ENCODE data around the gene COL4A1. TPM values are rescaled to one million over a fixed set of nuclear protein-coding genes. Genes with fewer than 3 reads are reported as not detected.

Gene COL4A1
- polyA plus RNA-seq, 4 donors = 3.1 to 85.7 (median 32.2) TPM

DNA sequence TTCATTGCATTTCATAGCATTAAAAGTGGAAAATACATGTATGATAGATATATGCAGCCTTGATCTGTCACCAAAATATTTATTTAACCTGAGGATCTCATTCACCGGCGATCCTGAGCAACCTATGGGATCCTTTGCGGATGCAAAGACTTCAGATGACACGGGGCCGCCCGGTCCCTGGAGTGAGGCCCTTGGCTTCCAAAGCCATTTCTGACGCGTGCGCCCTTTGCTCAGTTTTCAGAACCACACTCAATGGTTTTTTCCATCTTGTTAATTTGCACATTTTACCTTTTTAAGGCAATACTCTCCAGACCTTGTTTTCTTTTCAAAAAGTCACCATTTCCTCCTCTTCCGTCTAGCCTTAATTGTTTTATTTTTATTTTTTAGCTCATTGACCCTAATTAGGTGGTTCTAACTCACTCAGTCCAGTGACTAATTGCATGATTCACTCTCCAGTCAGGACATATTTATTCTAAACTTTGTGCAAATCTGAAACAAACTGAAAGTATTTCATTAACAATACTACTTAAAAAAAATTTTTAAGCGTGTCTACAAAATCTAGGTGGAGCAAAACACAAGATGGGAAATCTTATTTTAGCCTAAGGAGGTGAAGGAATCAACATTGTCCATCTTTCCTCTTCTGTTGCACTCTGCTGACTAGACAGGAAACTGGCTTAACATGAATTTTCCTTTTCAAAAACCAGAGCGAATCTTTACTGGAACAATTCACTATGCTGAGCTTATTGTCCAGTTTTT, 47.9 kb downstream of the COL4A1 start:
- Histone ChIP-seq H3K27ac (ENCODE audit: low read depth in 1 of 3, low read length in 2 of 3) (peak overlapping the region in 1 of 3 donors; percentile 39), H3K4me3 (ENCODE audit: low read depth in 1 of 3, low read length in 3 of 3) (no peak overlapping the region), H3K36me3 (ENCODE audit: control insufficient read depth in 3 of 3, insufficient read depth in 2 of 3, low read depth in 1 of 3, low read length in 3 of 3) (no peaks in the 10 kb centered on the region), H3K27me3 (ENCODE audit: control insufficient read depth in 3 of 3, insufficient read depth in 3 of 3, low read length in 3 of 3) (no peaks in the 10 kb centered on the region), H3K4me1 (ENCODE audit: control insufficient read depth in 3 of 3, insufficient read depth in 2 of 3, low read depth in 1 of 3, low read length in 2 of 3) (peaks cover 3 to 25% (median 7%) of the 10 kb centered on the region in 3 donors), H3K9me3 (ENCODE audit: control insufficient read depth in 2 of 2, insufficient read depth in 1 of 2, low read depth in 1 of 2, low read length in 1 of 2) (no peaks in the 10 kb centered on the region)
- DNase-seq (no peak), FAIRE-seq (no peak)
- WGBS, 3 donors = 73 to 90% (median 87%) methylated on average over 12 of the region's 12 CpGs

DNA sequence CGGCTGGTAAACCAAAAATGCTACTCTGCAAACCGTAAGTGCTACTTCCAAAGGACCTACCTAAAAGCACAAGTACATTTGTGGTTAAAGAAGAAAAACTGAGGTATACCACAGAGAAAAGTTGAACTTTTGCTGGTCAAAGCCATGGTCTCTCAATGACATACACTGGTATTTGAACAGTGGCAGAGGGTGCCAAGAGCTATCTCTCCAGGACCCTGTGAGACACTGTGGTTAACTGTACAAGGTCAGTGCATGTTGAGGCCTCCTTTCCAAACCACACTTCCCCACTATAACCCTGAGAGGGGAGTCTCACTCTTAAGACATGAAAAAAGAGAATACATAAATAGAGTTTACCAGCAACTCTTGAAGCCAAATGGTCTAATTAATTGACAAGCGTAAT, 49.5 kb downstream of the COL4A1 start:
- no peaks in the 10 kb centered on the region for H3K36me3 ChIP-seq (ENCODE audit: control insufficient read depth in 3 of 3, insufficient read depth in 2 of 3, low read depth in 1 of 3, low read length in 3 of 3)
- H3K9me3 ChIP-seq (ENCODE audit: control insufficient read depth in 2 of 2, insufficient read depth in 1 of 2, low read depth in 1 of 2, low read length in 1 of 2) = no peaks in the 10 kb centered on the region
- no peak overlapping the region for H3K4me3 ChIP-seq (ENCODE audit: low read depth in 1 of 3, low read length in 3 of 3)
- FAIRE-seq (no peak), DNase-seq (no peak)
- 77 to 93% (median 78%) methylated on average over 3 of the region's 3 CpGs for WGBS, 3 donors
- no peaks in the 10 kb centered on the region for H3K27me3 ChIP-seq (ENCODE audit: control insufficient read depth in 3 of 3, insufficient read depth in 3 of 3, low read length in 3 of 3)
- peaks cover 0 to 9% (median 0%) of the 10 kb centered on the region in 3 donors for H3K4me1 ChIP-seq (ENCODE audit: control insufficient read depth in 3 of 3, insufficient read depth in 2 of 3, low read depth in 1 of 3, low read length in 2 of 3)
- no peak overlapping the region for H3K27ac ChIP-seq (ENCODE audit: low read depth in 1 of 3, low read length in 2 of 3)

DNA sequence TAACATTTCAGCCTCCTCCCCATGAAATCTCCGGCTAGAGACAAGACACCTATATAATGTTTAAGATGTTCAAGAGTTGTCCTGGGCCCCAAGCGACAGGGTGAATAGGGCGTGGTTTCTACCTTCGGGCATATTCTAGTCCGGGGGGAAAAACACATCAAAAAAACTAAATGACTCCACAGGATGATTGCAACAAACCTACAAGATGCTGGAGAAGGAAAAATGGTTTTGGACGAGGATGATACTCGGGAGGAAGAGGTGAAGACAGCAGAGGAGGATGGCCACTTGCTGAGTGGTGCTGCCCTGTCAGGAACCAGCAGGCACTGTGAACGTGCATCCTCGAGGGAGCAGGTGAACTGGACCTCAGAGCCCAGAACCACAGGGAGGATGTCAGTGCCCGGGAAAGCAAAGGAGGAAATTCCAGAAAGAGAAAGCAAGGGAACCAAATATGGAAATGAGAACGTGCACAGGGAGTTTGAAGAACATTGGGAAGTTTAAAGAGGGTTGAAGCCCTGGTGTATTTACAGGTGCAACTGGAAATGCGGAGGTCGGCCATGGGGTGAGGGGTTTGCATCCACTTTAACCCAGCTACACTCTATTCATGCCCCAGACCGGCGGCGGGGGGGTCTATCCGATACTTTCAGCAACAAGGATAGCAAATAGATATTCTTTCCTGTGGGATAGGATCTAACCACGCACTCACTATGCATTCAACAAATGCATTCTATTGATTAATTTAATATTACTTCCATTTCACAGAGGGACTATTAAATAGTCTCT, 50.6 kb downstream of the COL4A1 start:
- Histone ChIP-seq H3K36me3 (ENCODE audit: control insufficient read depth in 3 of 3, insufficient read depth in 2 of 3, low read depth in 1 of 3, low read length in 3 of 3) (no peaks in the 10 kb centered on the region), H3K4me1 (ENCODE audit: control insufficient read depth in 3 of 3, insufficient read depth in 2 of 3, low read depth in 1 of 3, low read length in 2 of 3) (no peaks in the 10 kb centered on the region), H3K27ac (ENCODE audit: low read depth in 1 of 3, low read length in 2 of 3) (peak overlapping the region in 1 of 3 donors; percentile 71), H3K27me3 (ENCODE audit: control insufficient read depth in 3 of 3, insufficient read depth in 3 of 3, low read length in 3 of 3) (no peaks in the 10 kb centered on the region), H3K4me3 (ENCODE audit: low read depth in 1 of 3, low read length in 3 of 3) (no peak overlapping the region), H3K9me3 (ENCODE audit: control insufficient read depth in 2 of 2, insufficient read depth in 1 of 2, low read depth in 1 of 2, low read length in 1 of 2) (no peaks in the 10 kb centered on the region)
- FAIRE-seq = no peak
- no peak for DNase-seq
- WGBS, 3 donors = 66 to 74% (median 68%) methylated on average over 18 of the region's 18 CpGs

DNA sequence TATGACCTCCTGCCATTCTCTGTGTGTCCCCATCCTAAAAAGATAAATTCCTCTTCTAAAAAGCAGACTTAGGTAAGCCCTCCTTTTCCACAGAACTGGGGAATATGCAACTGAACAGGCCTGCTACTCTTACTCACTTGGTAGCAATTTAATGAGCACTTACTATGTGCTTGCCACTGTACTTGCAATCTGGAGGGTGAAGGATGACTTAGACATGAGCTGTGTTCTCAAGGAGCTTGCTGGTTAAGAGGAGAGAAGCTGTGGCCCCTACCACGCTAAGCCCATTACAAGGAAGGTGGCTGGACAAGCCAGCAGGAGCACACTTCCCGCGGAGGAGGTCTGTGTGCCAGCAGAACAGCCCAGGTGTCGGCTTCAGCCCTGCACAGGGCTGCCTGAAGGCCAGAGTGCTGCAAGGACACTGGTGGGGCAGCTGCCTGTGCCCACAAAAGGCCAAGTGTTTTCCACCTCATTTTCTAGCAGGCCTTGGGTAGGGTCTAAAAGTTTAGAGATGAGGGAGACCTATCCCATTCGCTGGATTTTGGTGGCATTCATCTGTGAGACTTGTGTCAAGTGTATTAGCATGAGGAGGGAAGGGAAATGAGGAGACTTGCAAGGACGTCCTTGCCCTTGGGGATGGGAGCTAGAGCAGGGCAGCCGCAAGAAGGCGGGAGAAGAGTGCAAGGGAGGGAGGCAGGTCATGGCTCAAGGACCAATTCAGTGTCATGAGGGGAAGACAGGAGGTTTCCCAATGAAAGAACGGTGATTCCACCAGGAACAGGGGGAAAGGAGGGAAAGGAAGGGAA, 52.0 kb downstream of the COL4A1 start:
- DNase-seq (no peak), FAIRE-seq (no peak)
- H3K4me3 ChIP-seq (ENCODE audit: low read depth in 1 of 3, low read length in 3 of 3) = no peak overlapping the region
- WGBS, 3 donors = 67 to 78% (median 67%) methylated on average over 9 of the region's 9 CpGs
- H3K27me3 ChIP-seq (ENCODE audit: control insufficient read depth in 3 of 3, insufficient read depth in 3 of 3, low read length in 3 of 3) = no peaks in the 10 kb centered on the region
- peaks cover 0 to 2% (median 0%) of the 10 kb centered on the region in 3 donors for H3K4me1 ChIP-seq (ENCODE audit: control insufficient read depth in 3 of 3, insufficient read depth in 2 of 3, low read depth in 1 of 3, low read length in 2 of 3)
- peaks cover 0 to 4% (median 0%) of the 10 kb centered on the region in 3 donors for H3K36me3 ChIP-seq (ENCODE audit: control insufficient read depth in 3 of 3, insufficient read depth in 2 of 3, low read depth in 1 of 3, low read length in 3 of 3)
- H3K27ac ChIP-seq (ENCODE audit: low read depth in 1 of 3, low read length in 2 of 3) = peak overlapping the region in 2 of 3 donors; percentile 32 to 82
- no peaks in the 10 kb centered on the region for H3K9me3 ChIP-seq (ENCODE audit: control insufficient read depth in 2 of 2, insufficient read depth in 1 of 2, low read depth in 1 of 2, low read length in 1 of 2)

DNA sequence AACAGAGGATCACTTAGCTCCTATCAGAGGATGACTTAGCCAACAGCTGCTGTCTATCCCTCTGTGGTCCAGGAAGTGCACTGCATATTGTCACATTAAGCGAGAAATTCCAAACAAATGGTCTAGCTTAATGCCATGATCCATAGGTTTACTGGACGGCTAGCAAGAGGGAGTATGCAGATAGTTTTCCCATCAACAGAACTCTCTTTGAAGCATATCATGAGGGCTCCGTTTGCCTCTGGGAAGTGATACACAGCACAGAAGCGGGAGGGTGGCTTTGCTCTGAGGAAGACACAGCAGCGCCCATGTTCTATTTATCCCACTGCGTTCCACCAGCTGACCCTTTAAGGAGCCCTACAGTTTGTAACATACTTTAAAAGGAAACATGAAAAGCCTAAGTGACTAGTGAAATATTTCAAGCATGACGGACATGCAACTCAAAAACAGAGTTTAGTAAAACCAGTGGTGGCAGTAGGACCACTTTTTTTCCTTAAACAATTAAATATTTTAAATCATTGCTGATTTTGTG, 52.7 kb downstream of the COL4A1 start:
- WGBS, 3 donors = 75 to 81% (median 79%) methylated on average over 7 of the region's 7 CpGs
- no peaks in the 10 kb centered on the region for H3K9me3 ChIP-seq (ENCODE audit: control insufficient read depth in 2 of 2, insufficient read depth in 1 of 2, low read depth in 1 of 2, low read length in 1 of 2)
- H3K27me3 ChIP-seq (ENCODE audit: control insufficient read depth in 3 of 3, insufficient read depth in 3 of 3, low read length in 3 of 3) = no peaks in the 10 kb centered on the region
- FAIRE-seq (no peak), DNase-seq (no peak)
- H3K36me3 ChIP-seq (ENCODE audit: control insufficient read depth in 3 of 3, insufficient read depth in 2 of 3, low read depth in 1 of 3, low read length in 3 of 3) = peaks cover 0 to 4% (median 0%) of the 10 kb centered on the region in 3 donors
- peaks cover 0 to 2% (median 0%) of the 10 kb centered on the region in 3 donors for H3K4me1 ChIP-seq (ENCODE audit: control insufficient read depth in 3 of 3, insufficient read depth in 2 of 3, low read depth in 1 of 3, low read length in 2 of 3)
- H3K27ac ChIP-seq (ENCODE audit: low read depth in 1 of 3, low read length in 2 of 3) = peak overlapping the region in 2 of 3 donors; percentile 30 to 32
- no peak overlapping the region for H3K4me3 ChIP-seq (ENCODE audit: low read depth in 1 of 3, low read length in 3 of 3)

DNA sequence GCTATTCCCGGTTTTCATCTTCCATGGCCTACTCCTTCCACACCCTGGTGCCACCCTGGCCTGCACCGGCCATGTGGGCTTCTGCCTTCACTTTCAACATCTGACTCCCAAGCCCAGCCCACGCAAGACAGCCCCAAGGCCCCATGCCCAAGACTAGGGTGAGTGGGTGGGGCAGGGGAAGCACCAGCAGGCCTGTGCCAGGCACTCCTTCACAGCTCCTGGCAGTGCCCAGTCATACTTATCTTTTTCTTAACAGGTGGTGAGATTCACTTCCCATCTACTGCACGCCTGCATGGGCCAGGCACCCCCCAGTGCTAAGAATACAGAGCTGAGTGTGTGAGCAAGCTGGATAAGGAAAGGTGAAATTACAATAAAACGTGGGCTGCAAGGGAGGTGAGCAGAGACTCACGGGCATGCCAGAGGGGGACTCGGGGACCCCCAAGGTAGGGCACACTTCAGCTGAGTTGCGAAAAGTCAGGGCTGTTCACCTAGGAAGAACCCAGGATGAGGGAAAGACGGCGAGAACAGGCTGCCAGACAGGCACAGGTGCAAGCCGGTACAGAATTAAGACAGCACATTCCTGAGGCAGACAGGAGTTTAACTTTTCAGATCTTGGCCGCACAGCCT, 55.7 kb downstream of the COL4A1 start:
- Histone ChIP-seq H3K4me1 (ENCODE audit: control insufficient read depth in 3 of 3, insufficient read depth in 2 of 3, low read depth in 1 of 3, low read length in 2 of 3) (peaks cover 0 to 4% (median 0%) of the 10 kb centered on the region in 3 donors), H3K4me3 (ENCODE audit: low read depth in 1 of 3, low read length in 3 of 3) (no peak overlapping the region), H3K36me3 (ENCODE audit: control insufficient read depth in 3 of 3, insufficient read depth in 2 of 3, low read depth in 1 of 3, low read length in 3 of 3) (peaks cover 0 to 4% (median 0%) of the 10 kb centered on the region in 3 donors), H3K27me3 (ENCODE audit: control insufficient read depth in 3 of 3, insufficient read depth in 3 of 3, low read length in 3 of 3) (no peaks in the 10 kb centered on the region), H3K9me3 (ENCODE audit: control insufficient read depth in 2 of 2, insufficient read depth in 1 of 2, low read depth in 1 of 2, low read length in 1 of 2) (no peaks in the 10 kb centered on the region), H3K27ac (ENCODE audit: low read depth in 1 of 3, low read length in 2 of 3) (peak overlapping the region in 1 of 3 donors; percentile 91)
- FAIRE-seq = no peak
- WGBS, 3 donors = 42 to 71% (median 54%) methylated on average over 12 of the region's 12 CpGs
- DNase-seq = no peak

DNA sequence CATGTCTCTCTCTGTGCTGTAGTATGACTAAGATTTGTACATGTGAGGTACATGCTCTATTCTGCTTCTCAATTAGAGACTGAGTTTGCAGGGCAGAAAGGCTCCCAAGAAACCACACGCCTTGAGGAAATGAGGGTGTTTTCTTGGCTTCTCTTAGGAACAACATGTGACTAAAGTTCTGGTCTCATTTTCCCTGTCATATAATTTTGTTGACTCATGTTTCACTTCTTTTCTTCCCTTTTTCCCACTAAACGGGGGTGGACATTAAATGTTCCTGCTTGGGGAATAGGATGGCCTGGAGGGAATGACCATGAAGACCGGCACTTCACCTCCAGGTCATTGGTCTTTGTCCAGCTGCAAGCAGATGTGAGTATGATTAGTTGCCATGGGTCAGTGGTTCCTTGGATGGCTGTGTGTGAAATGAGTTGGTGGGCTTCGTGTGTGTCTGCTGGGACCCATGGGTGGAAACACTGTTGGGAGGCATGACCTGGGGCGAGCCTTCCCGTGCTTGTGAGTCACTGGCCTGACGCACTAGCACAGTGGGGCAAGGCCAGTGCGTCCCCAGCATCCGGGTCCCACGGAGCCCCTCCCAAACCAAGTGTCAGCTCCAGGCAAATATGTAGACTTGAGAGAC, 56.6 kb downstream of the COL4A1 start:
- no peak for FAIRE-seq
- Histone ChIP-seq H3K4me1 (ENCODE audit: control insufficient read depth in 3 of 3, insufficient read depth in 2 of 3, low read depth in 1 of 3, low read length in 2 of 3) (peaks cover 0 to 6% (median 0%) of the 10 kb centered on the region in 3 donors), H3K27me3 (ENCODE audit: control insufficient read depth in 3 of 3, insufficient read depth in 3 of 3, low read length in 3 of 3) (no peaks in the 10 kb centered on the region), H3K36me3 (ENCODE audit: control insufficient read depth in 3 of 3, insufficient read depth in 2 of 3, low read depth in 1 of 3, low read length in 3 of 3) (peaks cover 0 to 4% (median 0%) of the 10 kb centered on the region in 3 donors), H3K4me3 (ENCODE audit: low read depth in 1 of 3, low read length in 3 of 3) (no peak overlapping the region), H3K27ac (ENCODE audit: low read depth in 1 of 3, low read length in 2 of 3) (peak overlapping the region in 2 of 3 donors; percentile 27 to 91), H3K9me3 (ENCODE audit: control insufficient read depth in 2 of 2, insufficient read depth in 1 of 2, low read depth in 1 of 2, low read length in 1 of 2) (no peaks in the 10 kb centered on the region)
- DNase-seq = no peak
- 61 to 73% (median 67%) methylated on average over 10 of the region's 10 CpGs for WGBS, 3 donors

All from small intestine (tissue), 7 donors.